ENCODE results near the gene IRF7.

IRF7 gene

GRCh38 chr11:626475-627307, 10.9 kb upstream of the IRF7 start, which contains the start of gene SCT:
Gene SCT (minus strand): TSS chr11:627181. CDS start chr11:627143, 38 bp downstream.
- no peak for TF ChIP-seq CTCF (IDR thresholded peaks at IDR 0.05; ENCODE audit: low read depth, low read length)
- no peak for TF ChIP-seq EZH2phosphoT487 (IDR thresholded peaks at IDR 0.05; ENCODE audit: low read depth)
- H3K36me3 ChIP-seq (replicated peaks; ENCODE audit: low read depth, low read length), result no peaks in the 10 kb centered on the region
- no peak within 1 kb of the TSS for H3K4me2 ChIP-seq (ENCODE audit: low read length)
- no peaks in the 10 kb centered on the region for H3K9me3 ChIP-seq (ENCODE audit: insufficient read depth, low read length)
- peaks cover 27% of the 10 kb centered on the region for H3K4me1 ChIP-seq (ENCODE audit: low read length)
- no peak within 1 kb of the TSS for H2AFZ ChIP-seq (ENCODE audit: low read depth, low read length)
- no peaks in the 10 kb centered on the region for H3K27me3 ChIP-seq (ENCODE audit: low read depth, low read length)
- no peak within 1 kb of the TSS for H3K9ac ChIP-seq (ENCODE audit: low read length)
- no peaks in the 10 kb centered on the region for H3K79me2 ChIP-seq (ENCODE audit: low read length)
- H4K20me1 ChIP-seq (ENCODE audit: insufficient read depth, low read length), result no peaks in the 10 kb centered on the region
- no peak within 1 kb of the TSS for H3K4me3 ChIP-seq (ENCODE audit: low read length)
- H3K27ac ChIP-seq (ENCODE audit: low read length), result no peak within 1 kb of the TSS

GRCh38 chr11:625636-626268, 10.0 kb upstream of the IRF7 start:
- no peak for TF ChIP-seq EZH2phosphoT487 (IDR thresholded peaks at IDR 0.05; ENCODE audit: low read depth)
- TF ChIP-seq CTCF (IDR thresholded peaks at IDR 0.05; ENCODE audit: low read depth, low read length), result no peak
- H3K4me1 ChIP-seq (ENCODE audit: low read length), result peaks cover 23% of the 10 kb centered on the region
- H3K4me3 ChIP-seq (ENCODE audit: low read length), result no peak overlapping the region
- H3K79me2 ChIP-seq (ENCODE audit: low read length), result no peaks in the 10 kb centered on the region
- H3K36me3 ChIP-seq (replicated peaks; ENCODE audit: low read depth, low read length), result no peaks in the 10 kb centered on the region
- H4K20me1 ChIP-seq (ENCODE audit: insufficient read depth, low read length), result no peaks in the 10 kb centered on the region
- no peak overlapping the region for H3K27ac ChIP-seq (ENCODE audit: low read length)
- H3K9ac ChIP-seq (ENCODE audit: low read length), result no peak overlapping the region
- no peak overlapping the region for H2AFZ ChIP-seq (ENCODE audit: low read depth, low read length)
- H3K4me2 ChIP-seq (ENCODE audit: low read length), result no peak overlapping the region
- H3K9me3 ChIP-seq (ENCODE audit: insufficient read depth, low read length), result no peaks in the 10 kb centered on the region
- no peaks in the 10 kb centered on the region for H3K27me3 ChIP-seq (ENCODE audit: low read depth, low read length)

- Histone ChIP-seq H3K4me2 (ENCODE audit: low read length) (no peak within 1 kb of the TSS), H3K9me3 (ENCODE audit: insufficient read depth, low read length) (no peaks in the 10 kb centered on the region), H3K27me3 (ENCODE audit: low read depth, low read length) (no peaks in the 10 kb centered on the region), H3K79me2 (ENCODE audit: low read length) (no peaks in the 10 kb centered on the region), H3K9ac (ENCODE audit: low read length) (no peak within 1 kb of the TSS), H3K27ac (ENCODE audit: low read length) (no peak within 1 kb of the TSS), H4K20me1 (ENCODE audit: insufficient read depth, low read length) (no peaks in the 10 kb centered on the region), H2AFZ (ENCODE audit: low read depth, low read length) (no peak within 1 kb of the TSS), H3K36me3 (replicated peaks; ENCODE audit: low read depth, low read length) (no peaks in the 10 kb centered on the region), H3K4me1 (ENCODE audit: low read length) (peaks cover 18% of the 10 kb centered on the region), H3K4me3 (ENCODE audit: low read length) (no peak within 1 kb of the TSS)
- TF ChIP-seq CTCF (IDR thresholded peaks at IDR 0.05; ENCODE audit: low read depth, low read length), result no peak
- no peak for TF ChIP-seq EZH2phosphoT487 (IDR thresholded peaks at IDR 0.05; ENCODE audit: low read depth)
Observed at GRCh38 chr11:624705-625635, 9.2 kb upstream of the IRF7 start, which contains the start of gene CDHR5. Gene CDHR5 (minus strand): TSS chr11:624955. CDS start chr11:624902, 53 bp downstream.
